ENCODE measurements around the gene S100A4. TPM values are rescaled to one million over a fixed set of nuclear protein-coding genes. Genes with fewer than 3 reads are reported as not detected.
A peak's percentile ranks its signal among the peaks of the same experiment; 100 is the strongest.

S100A4 gene
- total RNA-seq, 1 experiment from 2014 or later = 22.7 TPM

DNA sequence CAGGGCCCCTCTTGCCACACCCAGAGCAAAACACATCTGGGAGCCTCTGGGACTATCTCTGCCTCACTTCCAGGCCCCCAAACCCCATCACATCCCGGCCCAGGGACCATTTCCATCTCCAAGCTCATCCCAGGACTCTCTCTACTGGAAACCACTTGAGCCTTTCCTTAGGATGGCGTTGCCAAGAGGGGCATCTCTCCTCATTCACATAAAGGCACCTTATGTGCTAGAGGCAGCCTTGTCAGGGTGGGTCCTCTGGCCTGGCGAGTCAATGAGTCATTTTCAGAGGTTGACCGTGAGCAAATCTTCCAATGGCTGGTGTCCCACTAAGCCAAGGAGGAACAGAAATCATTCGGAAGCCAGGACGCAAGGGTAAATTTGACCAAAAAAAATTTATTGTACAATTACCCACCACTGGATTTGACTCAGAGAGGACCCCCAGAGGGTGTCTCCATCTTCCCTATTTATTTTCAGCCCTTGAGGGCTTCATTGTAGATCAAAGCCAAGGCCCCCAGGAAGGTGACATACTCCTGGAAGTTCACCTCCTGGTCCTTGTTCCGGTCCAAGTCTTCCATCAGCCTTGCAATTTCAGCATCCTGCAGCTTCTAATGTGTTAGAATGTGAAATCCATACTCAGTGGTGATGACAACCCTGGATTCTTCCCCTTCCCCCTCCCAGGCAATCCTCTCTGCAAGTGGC, 11.2 kb downstream of the S100A4 start (continued):
- TF ChIP-seq, protein P1, sequence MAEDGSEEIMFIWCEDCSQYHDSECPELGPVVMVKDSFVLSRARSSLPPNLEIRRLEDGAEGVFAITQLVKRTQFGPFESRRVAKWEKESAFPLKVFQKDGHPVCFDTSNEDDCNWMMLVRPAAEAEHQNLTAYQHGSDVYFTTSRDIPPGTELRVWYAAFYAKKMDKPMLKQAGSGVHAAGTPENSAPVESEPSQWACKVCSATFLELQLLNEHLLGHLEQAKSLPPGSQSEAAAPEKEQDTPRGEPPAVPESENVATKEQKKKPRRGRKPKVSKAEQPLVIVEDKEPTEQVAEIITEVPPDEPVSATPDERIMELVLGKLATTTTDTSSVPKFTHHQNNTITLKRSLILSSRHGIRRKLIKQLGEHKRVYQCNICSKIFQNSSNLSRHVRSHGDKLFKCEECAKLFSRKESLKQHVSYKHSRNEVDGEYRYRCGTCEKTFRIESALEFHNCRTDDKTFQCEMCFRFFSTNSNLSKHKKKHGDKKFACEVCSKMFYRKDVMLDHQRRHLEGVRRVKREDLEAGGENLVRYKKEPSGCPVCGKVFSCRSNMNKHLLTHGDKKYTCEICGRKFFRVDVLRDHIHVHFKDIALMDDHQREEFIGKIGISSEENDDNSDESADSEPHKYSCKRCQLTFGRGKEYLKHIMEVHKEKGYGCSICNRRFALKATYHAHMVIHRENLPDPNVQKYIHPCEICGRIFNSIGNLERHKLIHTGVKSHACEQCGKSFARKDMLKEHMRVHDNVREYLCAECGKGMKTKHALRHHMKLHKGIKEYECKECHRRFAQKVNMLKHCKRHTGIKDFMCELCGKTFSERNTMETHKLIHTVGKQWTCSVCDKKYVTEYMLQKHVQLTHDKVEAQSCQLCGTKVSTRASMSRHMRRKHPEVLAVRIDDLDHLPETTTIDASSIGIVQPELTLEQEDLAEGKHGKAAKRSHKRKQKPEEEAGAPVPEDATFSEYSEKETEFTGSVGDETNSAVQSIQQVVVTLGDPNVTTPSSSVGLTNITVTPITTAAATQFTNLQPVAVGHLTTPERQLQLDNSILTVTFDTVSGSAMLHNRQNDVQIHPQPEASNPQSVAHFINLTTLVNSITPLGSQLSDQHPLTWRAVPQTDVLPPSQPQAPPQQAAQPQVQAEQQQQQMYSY (CRISPR knock-in tag; IDR thresholded peaks at IDR 0.05) = 0 out of 2 replicates have a peak, but pooled peaks have one; percentile 25

DNA sequence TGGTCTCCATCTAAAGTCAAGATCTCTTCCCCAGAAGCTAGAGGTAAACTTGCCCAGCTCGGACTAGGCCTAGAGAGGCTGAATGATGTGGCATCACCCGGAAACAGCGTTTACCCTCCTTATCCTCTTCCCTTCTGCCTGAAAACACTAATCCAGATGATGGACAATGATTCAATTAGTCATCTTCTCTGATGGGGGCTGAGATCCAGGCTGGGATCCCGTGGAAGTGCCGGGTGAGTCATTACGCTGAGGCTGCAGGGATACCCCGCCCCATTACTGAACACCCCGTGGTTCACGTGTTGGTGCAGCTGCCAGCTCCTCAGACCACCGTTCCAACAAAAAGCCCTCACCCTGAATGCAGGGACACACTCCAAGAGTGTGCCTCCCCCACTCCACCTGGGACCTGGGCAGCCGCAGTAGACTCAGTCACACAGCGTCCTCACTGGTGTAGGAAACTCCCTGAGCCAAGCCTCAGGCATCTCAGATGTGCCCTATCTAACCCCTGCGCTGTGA, 11.9 kb downstream of the S100A4 start:
- no peak overlapping the region for H3K27ac Mint-ChIP-seq

DNA sequence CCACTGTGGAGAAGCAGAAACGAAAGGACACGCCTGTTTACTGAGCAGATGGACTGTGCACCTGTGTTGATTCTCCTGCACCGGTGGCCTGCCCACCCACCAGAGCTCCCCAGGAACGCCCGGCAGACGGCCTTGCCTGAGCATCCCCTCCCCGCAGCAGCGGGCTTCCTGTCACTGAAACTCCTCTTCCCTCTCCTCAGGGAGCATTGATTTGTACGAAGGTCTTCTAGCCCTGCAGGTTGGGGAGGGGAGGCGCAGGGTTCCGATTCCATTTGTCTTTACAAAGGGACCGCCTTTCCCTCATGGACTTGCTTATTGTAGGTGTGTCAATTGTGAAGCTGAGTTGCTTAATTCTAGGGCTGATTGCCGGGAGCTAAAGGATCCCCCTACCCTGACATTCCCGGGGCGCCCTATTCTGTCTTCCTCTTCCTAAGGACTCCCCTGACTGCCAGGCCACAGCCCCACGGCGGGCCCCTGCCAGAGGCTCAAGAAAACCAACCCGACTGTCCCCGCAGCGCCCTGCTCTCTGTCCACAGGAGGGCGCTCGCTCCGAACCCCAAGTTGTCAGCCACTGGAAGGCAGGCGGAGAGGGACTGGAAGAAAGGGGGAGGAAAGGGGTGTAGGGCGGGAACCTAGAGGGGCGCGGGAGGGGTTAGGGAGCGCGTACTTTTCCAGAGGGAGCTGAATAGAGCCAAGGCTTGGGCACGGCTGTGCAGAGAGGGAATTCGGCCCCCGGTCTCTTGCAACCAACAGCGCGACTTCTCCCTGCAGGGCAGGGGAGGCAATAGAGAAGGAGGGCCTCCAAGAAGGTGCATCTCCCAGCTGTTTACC, 12.6 kb downstream of the S100A4 start:
- POLR2A ChIA-PET = interaction anchor here (0.8 to 3.0 kb wide), 5 partner anchors 19 to 94 kb away, joined by 4 to 13 read pairs (median 7); partner anchors contain the start of genes S100A1 and S100A13
- CTCF ChIA-PET = interaction anchor here (0.6 to 10.8 kb wide), 41 partner anchors 9 to 390 kb away, joined by 3 to 188 read pairs (median 4); partner anchors contain the start of genes CHTOP, GATAD2B, S100A1 and S100A13
- Mint-ChIP-seq H3K27me3 (ENCODE audit: low read depth) (peaks cover 37% of the 10 kb centered on the region), H3K4me3 (peak overlapping the region; percentile 63), H3K36me3 (no peaks in the 10 kb centered on the region), H3K9me3 (no peaks in the 10 kb centered on the region), H3K4me1 (peaks cover 44% of the 10 kb centered on the region), H3K27ac (peak overlapping the region; percentile 85)
- ATAC-seq = peak; percentile 85
- DNase-seq (ENCODE audit: low spot score) = peak; percentile 94
- TF ChIP-seq ATF2 (CRISPR knock-in tag; IDR thresholded peaks at IDR 0.05; ENCODE audit: borderline replicate concordance, low read depth) = no peak
- no peak for TF ChIP-seq JUN (CRISPR knock-in tag; IDR thresholded peaks at IDR 0.05)
- TF ChIP-seq FOXP1 (CRISPR knock-in tag; IDR thresholded peaks at IDR 0.05; ENCODE audit: borderline replicate concordance) = 0 out of 2 replicates have a peak, but pooled peaks have one; percentile 43
- TF ChIP-seq, protein P2, sequence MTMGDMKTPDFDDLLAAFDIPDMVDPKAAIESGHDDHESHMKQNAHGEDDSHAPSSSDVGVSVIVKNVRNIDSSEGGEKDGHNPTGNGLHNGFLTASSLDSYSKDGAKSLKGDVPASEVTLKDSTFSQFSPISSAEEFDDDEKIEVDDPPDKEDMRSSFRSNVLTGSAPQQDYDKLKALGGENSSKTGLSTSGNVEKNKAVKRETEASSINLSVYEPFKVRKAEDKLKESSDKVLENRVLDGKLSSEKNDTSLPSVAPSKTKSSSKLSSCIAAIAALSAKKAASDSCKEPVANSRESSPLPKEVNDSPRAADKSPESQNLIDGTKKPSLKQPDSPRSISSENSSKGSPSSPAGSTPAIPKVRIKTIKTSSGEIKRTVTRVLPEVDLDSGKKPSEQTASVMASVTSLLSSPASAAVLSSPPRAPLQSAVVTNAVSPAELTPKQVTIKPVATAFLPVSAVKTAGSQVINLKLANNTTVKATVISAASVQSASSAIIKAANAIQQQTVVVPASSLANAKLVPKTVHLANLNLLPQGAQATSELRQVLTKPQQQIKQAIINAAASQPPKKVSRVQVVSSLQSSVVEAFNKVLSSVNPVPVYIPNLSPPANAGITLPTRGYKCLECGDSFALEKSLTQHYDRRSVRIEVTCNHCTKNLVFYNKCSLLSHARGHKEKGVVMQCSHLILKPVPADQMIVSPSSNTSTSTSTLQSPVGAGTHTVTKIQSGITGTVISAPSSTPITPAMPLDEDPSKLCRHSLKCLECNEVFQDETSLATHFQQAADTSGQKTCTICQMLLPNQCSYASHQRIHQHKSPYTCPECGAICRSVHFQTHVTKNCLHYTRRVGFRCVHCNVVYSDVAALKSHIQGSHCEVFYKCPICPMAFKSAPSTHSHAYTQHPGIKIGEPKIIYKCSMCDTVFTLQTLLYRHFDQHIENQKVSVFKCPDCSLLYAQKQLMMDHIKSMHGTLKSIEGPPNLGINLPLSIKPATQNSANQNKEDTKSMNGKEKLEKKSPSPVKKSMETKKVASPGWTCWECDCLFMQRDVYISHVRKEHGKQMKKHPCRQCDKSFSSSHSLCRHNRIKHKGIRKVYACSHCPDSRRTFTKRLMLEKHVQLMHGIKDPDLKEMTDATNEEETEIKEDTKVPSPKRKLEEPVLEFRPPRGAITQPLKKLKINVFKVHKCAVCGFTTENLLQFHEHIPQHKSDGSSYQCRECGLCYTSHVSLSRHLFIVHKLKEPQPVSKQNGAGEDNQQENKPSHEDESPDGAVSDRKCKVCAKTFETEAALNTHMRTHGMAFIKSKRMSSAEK (CRISPR knock-in tag; IDR thresholded peaks at IDR 0.05; ENCODE audit: borderline replicate concordance) = no peak
- TF ChIP-seq GRHL2 (CRISPR knock-in tag; IDR thresholded peaks at IDR 0.05; ENCODE audit: insufficient replicate concordance, severe bottlenecking) = no peak
- peak; percentile 5; the same call in 1 of the 2 replicates for TF ChIP-seq HMGXB4 (CRISPR knock-in tag; IDR thresholded peaks at IDR 0.05)

More for the DNA sequence above, 11.9 kb downstream of the S100A4 start:
- TF ChIP-seq ATF1 (CRISPR knock-in tag; IDR thresholded peaks at IDR 0.05) (no peak), FOXK1 (CRISPR knock-in tag; IDR thresholded peaks at IDR 0.05) (no peak)
- TF ChIP-seq, protein P3, sequence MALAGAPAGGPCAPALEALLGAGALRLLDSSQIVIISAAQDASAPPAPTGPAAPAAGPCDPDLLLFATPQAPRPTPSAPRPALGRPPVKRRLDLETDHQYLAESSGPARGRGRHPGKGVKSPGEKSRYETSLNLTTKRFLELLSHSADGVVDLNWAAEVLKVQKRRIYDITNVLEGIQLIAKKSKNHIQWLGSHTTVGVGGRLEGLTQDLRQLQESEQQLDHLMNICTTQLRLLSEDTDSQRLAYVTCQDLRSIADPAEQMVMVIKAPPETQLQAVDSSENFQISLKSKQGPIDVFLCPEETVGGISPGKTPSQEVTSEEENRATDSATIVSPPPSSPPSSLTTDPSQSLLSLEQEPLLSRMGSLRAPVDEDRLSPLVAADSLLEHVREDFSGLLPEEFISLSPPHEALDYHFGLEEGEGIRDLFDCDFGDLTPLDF (CRISPR knock-in tag; IDR thresholded peaks at IDR 0.05) = no peak
- H3K36me3 Mint-ChIP-seq = no peaks in the 10 kb centered on the region
- POLR2A ChIA-PET = interaction anchor here (0.8 to 3.0 kb wide), 5 partner anchors 19 to 94 kb away, joined by 4 to 13 read pairs (median 7); partner anchors contain the start of genes S100A1 and S100A13
- peak overlapping the region; percentile 63 for H3K4me3 Mint-ChIP-seq
- CTCF ChIA-PET = interaction anchor here (0.6 to 10.8 kb wide), 32 partner anchors 8 to 389 kb away, joined by 3 to 188 read pairs (median 6); partner anchors contain the start of genes CHTOP, GATAD2B, S100A1 and S100A13
- no peak for ATAC-seq
- peaks cover 39% of the 10 kb centered on the region for H3K27me3 Mint-ChIP-seq (ENCODE audit: low read depth)
- DNase-seq (ENCODE audit: low spot score) = no peak
- peaks cover 50% of the 10 kb centered on the region for H3K4me1 Mint-ChIP-seq
- H3K9me3 Mint-ChIP-seq = no peaks in the 10 kb centered on the region

Measured in WTC11 (cell line).